ENCODE data around the gene PSMD1.

DNA sequence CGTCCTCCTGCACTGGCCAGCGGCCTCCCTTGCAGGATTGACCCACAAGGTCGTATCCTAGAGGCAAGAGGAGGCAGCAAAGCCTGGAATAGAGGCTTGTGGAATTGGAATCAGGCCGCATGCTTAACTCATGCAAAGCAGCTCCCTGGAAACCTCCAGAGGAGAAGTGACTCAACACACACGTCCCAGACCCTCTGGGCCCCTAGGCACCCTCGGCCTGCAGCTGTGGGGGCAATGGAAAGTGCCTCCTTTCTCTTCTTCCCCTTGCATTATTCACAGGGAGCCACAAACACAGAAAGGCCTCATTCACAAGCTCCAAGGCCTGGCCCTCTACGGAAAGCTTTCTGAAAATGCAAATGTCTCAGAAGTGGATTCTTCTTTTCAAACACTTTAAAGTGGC is 41.2 kb upstream of the PSMD1 start:
- TF ChIP-seq CTCF (IDR thresholded peaks at IDR 0.05), result no peak
- TF ChIP-seq POLR2A (IDR thresholded peaks at IDR 0.05), result no peak

Data from prostate gland (tissue), 2 donors.